ENCODE measurements around the gene SYDE2.

The SYDE2 gene

DNA sequence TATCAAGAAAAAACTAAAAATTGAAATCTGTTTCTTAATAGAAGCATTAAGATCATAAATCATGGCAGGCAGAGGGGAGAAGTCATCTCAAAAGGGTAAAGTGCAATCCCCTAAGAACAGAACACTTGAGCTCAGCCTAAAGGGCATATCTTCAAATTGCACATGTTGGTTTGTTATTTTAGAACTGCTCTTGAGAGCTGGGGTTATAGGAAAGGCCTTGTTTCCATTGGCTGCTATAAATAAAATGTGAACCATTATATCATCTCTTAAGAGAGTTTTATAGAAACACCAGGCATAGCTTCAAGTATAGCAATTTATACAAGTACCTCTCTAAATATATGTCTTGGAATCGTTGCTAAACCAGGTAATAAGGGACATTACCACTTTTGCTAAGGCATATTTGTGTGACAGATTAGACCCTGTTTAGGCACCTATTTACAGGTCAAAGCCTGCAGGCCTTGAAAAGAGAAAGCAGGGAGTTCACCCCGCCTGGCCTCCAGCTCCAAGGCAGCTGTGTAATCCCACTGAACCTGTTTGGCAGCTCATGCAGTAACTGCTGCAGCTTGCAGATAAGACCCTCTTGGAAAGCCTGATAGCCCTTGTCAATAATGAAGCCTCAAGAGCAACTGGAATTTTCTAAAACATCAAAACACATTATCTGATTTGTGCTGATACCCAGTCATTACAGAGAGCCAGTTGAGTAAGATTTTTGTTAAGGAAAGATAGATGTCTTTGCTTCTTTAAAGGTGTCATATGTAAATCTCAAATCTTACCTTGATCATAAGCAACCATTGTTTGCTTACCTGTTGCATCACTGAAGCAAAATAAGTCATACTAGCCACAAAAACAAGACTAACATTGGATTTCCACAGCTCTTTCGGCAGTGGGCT is 24.2 kb upstream of the SYDE2 start:
- Histone ChIP-seq H3K27ac (ENCODE audit: low read length) (no peak overlapping the region), H3K9me3 (replicated peaks; ENCODE audit: insufficient read depth, low read length) (no peaks in the 10 kb centered on the region)
- no peak for DNase-seq

DNA sequence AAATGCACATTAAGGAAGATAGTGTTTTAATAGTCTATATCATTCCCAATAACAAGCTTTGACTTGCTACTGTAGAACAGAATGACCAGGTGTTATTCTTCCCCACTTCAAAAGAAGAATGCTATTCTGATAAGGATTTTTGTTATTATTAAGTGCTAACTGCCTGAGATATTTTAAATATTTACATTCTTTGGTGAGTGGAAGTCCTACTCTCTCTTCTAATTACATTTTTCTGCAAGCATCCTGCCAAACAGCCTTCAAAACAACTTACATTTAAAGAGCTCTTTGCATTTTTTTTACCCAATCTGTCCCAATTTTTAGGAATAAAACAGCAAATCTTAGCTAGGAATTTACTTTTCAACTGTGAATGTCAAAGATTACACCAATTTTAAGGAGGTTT is 23.5 kb upstream of the SYDE2 start:
- Histone ChIP-seq H3K27me3 (replicated peaks; ENCODE audit: insufficient read depth, low read length) (no peaks in the 10 kb centered on the region), H4K20me1 (ENCODE audit: insufficient read depth, low read length) (no peaks in the 10 kb centered on the region), H3K4me2 (ENCODE audit: low read depth, low read length) (no peak overlapping the region)

More for the DNA sequence above, 24.2 kb upstream of the SYDE2 start:
- Histone ChIP-seq H3K79me2 (ENCODE audit: low read length) (no peaks in the 10 kb centered on the region), H3K4me2 (ENCODE audit: low read depth, low read length) (no peak overlapping the region), H3K9me2 (replicated peaks; ENCODE audit: insufficient read depth, low read length) (no peaks in the 10 kb centered on the region), H3K4me1 (ENCODE audit: low read length) (no peaks in the 10 kb centered on the region), H2AFZ (ENCODE audit: low read length) (no peak overlapping the region), H3F3A (ENCODE audit: insufficient read depth, low read length) (no peaks in the 10 kb centered on the region), H3K27me3 (replicated peaks; ENCODE audit: insufficient read depth, low read length) (no peaks in the 10 kb centered on the region), H3K36me3 (replicated peaks; ENCODE audit: insufficient read depth, low read length) (no peaks in the 10 kb centered on the region), H4K20me1 (ENCODE audit: insufficient read depth, low read length) (no peaks in the 10 kb centered on the region), H3K4me3 (ENCODE audit: low read length) (no peak overlapping the region), H3K9ac (ENCODE audit: low read length) (no peak overlapping the region)
- TF ChIP-seq EZH2 (optimal IDR thresholded peaks at IDR 0.05; ENCODE audit: low read depth, low read length) (no peak), EZH2phosphoT487 (IDR thresholded peaks at IDR 0.05; ENCODE audit: low read length) (no peak)
- TF ChIP-seq, protein P1, sequence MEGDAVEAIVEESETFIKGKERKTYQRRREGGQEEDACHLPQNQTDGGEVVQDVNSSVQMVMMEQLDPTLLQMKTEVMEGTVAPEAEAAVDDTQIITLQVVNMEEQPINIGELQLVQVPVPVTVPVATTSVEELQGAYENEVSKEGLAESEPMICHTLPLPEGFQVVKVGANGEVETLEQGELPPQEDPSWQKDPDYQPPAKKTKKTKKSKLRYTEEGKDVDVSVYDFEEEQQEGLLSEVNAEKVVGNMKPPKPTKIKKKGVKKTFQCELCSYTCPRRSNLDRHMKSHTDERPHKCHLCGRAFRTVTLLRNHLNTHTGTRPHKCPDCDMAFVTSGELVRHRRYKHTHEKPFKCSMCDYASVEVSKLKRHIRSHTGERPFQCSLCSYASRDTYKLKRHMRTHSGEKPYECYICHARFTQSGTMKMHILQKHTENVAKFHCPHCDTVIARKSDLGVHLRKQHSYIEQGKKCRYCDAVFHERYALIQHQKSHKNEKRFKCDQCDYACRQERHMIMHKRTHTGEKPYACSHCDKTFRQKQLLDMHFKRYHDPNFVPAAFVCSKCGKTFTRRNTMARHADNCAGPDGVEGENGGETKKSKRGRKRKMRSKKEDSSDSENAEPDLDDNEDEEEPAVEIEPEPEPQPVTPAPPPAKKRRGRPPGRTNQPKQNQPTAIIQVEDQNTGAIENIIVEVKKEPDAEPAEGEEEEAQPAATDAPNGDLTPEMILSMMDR (IDR thresholded peaks at IDR 0.05; ENCODE audit: low read length), result no peak

DNA sequence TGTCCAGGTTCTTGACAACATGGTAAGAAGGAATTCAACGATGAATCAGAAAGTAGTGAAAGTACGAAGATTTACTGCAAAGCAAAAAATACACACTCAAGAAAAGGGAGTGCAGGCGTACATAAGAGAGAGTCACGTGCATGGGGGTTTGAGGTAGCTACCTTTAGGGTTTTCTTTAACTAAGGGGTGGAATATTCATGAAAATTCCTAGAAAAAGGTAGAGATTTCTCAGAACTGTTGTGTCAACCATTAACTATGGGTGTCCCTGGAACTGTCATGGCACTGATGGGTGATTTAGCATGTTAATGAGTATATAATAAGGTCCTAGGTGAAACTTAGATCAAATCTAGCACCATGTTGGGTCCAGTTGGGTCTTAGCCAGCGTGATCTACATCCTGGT is 22.5 kb upstream of the SYDE2 start:
- no peak overlapping the region for H3K27ac ChIP-seq (ENCODE audit: low read length)
- H3K4me3 ChIP-seq (ENCODE audit: low read length), result no peak overlapping the region
- H3K9me2 ChIP-seq (replicated peaks; ENCODE audit: insufficient read depth, low read length), result no peaks in the 10 kb centered on the region
- no peaks in the 10 kb centered on the region for H3K27me3 ChIP-seq (replicated peaks; ENCODE audit: insufficient read depth, low read length)
- no peak overlapping the region for H3K9ac ChIP-seq (ENCODE audit: low read length)
- H3K4me1 ChIP-seq (ENCODE audit: low read length), result no peaks in the 10 kb centered on the region
- H4K20me1 ChIP-seq (ENCODE audit: insufficient read depth, low read length), result no peaks in the 10 kb centered on the region
- no peaks in the 10 kb centered on the region for H3K36me3 ChIP-seq (replicated peaks; ENCODE audit: insufficient read depth, low read length)
- TF ChIP-seq, protein P1 (IDR thresholded peaks at IDR 0.05; ENCODE audit: low read length), result no peak
- TF ChIP-seq EZH2 (optimal IDR thresholded peaks at IDR 0.05; ENCODE audit: low read depth, low read length) (no peak), EZH2phosphoT487 (IDR thresholded peaks at IDR 0.05; ENCODE audit: low read length) (no peak)
- H3K79me2 ChIP-seq (ENCODE audit: low read length), result no peaks in the 10 kb centered on the region
- no peak overlapping the region for H2AFZ ChIP-seq (ENCODE audit: low read length)
- DNase-seq, result no peak
- no peak overlapping the region for H3K4me2 ChIP-seq (ENCODE audit: low read depth, low read length)
- H3F3A ChIP-seq (ENCODE audit: insufficient read depth, low read length), result no peaks in the 10 kb centered on the region
- no peaks in the 10 kb centered on the region for H3K9me3 ChIP-seq (replicated peaks; ENCODE audit: insufficient read depth, low read length)

More for the DNA sequence above, 23.5 kb upstream of the SYDE2 start:
- no peaks in the 10 kb centered on the region for H3F3A ChIP-seq (ENCODE audit: insufficient read depth, low read length)
- no peak overlapping the region for H3K4me3 ChIP-seq (ENCODE audit: low read length)
- DNase-seq, result no peak
- H3K9me2 ChIP-seq (replicated peaks; ENCODE audit: insufficient read depth, low read length), result no peaks in the 10 kb centered on the region
- no peak for TF ChIP-seq EZH2phosphoT487 (IDR thresholded peaks at IDR 0.05; ENCODE audit: low read length)
- TF ChIP-seq, protein P1 (IDR thresholded peaks at IDR 0.05; ENCODE audit: low read length), result no peak
- no peak for TF ChIP-seq EZH2 (optimal IDR thresholded peaks at IDR 0.05; ENCODE audit: low read depth, low read length)
- H3K9me3 ChIP-seq (replicated peaks; ENCODE audit: insufficient read depth, low read length), result no peaks in the 10 kb centered on the region
- no peaks in the 10 kb centered on the region for H3K79me2 ChIP-seq (ENCODE audit: low read length)
- H3K36me3 ChIP-seq (replicated peaks; ENCODE audit: insufficient read depth, low read length), result no peaks in the 10 kb centered on the region
- H2AFZ ChIP-seq (ENCODE audit: low read length), result no peak overlapping the region
- no peak overlapping the region for H3K9ac ChIP-seq (ENCODE audit: low read length)
- H3K4me1 ChIP-seq (ENCODE audit: low read length), result no peaks in the 10 kb centered on the region
- H3K27ac ChIP-seq (ENCODE audit: low read length), result no peak overlapping the region

All from MM.1S (cell line).